ENCODE results near the gene CCDC185. TPM values are rescaled to one million over a fixed set of nuclear protein-coding genes. Genes with fewer than 3 reads are reported as not detected.

Gene CCDC185
- total and polyA plus RNA-seq, 10 of the 15 experiments (the other 5 are each of a cell fraction or from before 2014, with no cell fraction given): not detected

- no peak for FAIRE-seq
- no peaks in the 10 kb centered on the region for H4K20me1 ChIP-seq (ENCODE audit: control insufficient read depth, insufficient read depth)
- WGBS (ENCODE audit: insufficient coverage, insufficient replicate concordance, low lambda C conversion rate, missing lambda C conversion rate): 0% methylated on average over 3 of the region's 3 CpGs
These were observed 10.1 kb downstream of the CCDC185 start for GRCh38 chr1:223403184-223403815.

More at GRCh38 chr1:223403184-223403815, 10.1 kb downstream of the CCDC185 start:
- Histone ChIP-seq H3K4me1 (ENCODE audit: control insufficient read depth, insufficient read depth, low read length) (no peaks in the 10 kb centered on the region), H3K9ac (ENCODE audit: control insufficient read depth, insufficient read depth, low read length) (no peak overlapping the region), H2AFZ (ENCODE audit: control insufficient read depth, low read depth, low read length) (no peak overlapping the region), H3K36me3 (ENCODE audit: control insufficient read depth in 2 of 2, insufficient read depth in 2 of 2, low read length in 1 of 2) (no peaks in the 10 kb centered on the region), H3K4me2 (ENCODE audit: control insufficient read depth, insufficient read depth) (no peak overlapping the region), H3K79me2 (ENCODE audit: control insufficient read depth, insufficient read depth, low read length) (no peaks in the 10 kb centered on the region), H3K27me3 (replicated peaks in 1 of 2; ENCODE audit: control insufficient read depth in 2 of 2, insufficient read depth in 2 of 2, low read length in 1 of 2) (no peaks in the 10 kb centered on the region), H3K27ac (ENCODE audit: control insufficient read depth, insufficient read depth) (no peak overlapping the region), H3K4me3 (no peak overlapping the region), H3K9me3 (replicated peaks; ENCODE audit: control insufficient read depth, insufficient read depth, low read length) (no peaks in the 10 kb centered on the region)
- in situ Hi-C loops (cut with MboI) (no loop called here), intact Hi-C loops (cut with micrococcal nuclease; ENCODE audit: unreplicated experiment) (no loop called here)
- ATAC-seq: no peak
- TF ChIP-seq RB1 (IDR thresholded peaks at IDR 0.05; ENCODE audit: borderline replicate concordance) (no peak), ELK1 (IDR thresholded peaks at IDR 0.05; ENCODE audit: low read depth, low read length) (no peak), CREB1 (IDR thresholded peaks at IDR 0.05; ENCODE audit: low read depth) (no peak), YBX1 (IDR thresholded peaks at IDR 0.05) (no peak), ZSCAN29 (IDR thresholded peaks at IDR 0.05) (no peak), TARDBP (IDR thresholded peaks at IDR 0.05; ENCODE audit: borderline replicate concordance) (no peak), EP300 (IDR thresholded peaks at IDR 0.05; ENCODE audit: borderline replicate concordance in 1 of 2, control insufficient read depth in 1 of 2, low read depth in 2 of 2, low read length in 2 of 2) (no peak), ZNF687 (IDR thresholded peaks at IDR 0.05) (no peak), GABPA (IDR thresholded peaks at IDR 0.05; ENCODE audit: low read depth) (no peak)
- BruUV-seq (replicated peaks): no TSS peak
- ChIA-PET POLR2A (no interaction called here), RAD21 (ENCODE audit: unreplicated experiment) (no interaction called here), SMC1A (ENCODE audit: uncharacterized antibody, unreplicated experiment) (no interaction called here), CTCF (no interaction called here)
- no peak for DNase-seq (ENCODE audit: low read depth, low spot score)
